H1 (cell line): ENCODE results near the gene ARHGAP24.

Source experiments
- CEBPB ChIP-seq: IDR thresholded peaks from 2 replicates; pipeline ENCODE4 v1.6.1; 2012; ENCODE audit warnings: low read depth, low read length
- EGR1 ChIP-seq: IDR thresholded peaks from 2 replicates; pipeline ENCODE4 v1.6.1; 2011; ENCODE audit warnings: low read depth, low read length, borderline replicate concordance
- MAX ChIP-seq: IDR thresholded peaks from 2 replicates; pipeline ENCODE4 v1.6.1; 2012; ENCODE audit warnings: inconsistent platforms
- SIN3A ChIP-seq, 2 experiments: IDR thresholded peaks in 1 of 2; conservative IDR thresholded peaks in 1 of 2; 2 replicates each; pipeline ENCODE4 v1.6.1; 2011 to 2012; ENCODE audit warnings: low read length in 2 of 2, improper control_type of control experiment in 1 of 2, low read depth in 1 of 2, mild to moderate bottlenecking in 1 of 2
- TF ChIP-seq, protein P1 (sequence below), 3 experiments: IDR thresholded peaks; 1 replicate in 2 of 3; 2 replicates in 1 of 3; pipeline versions ENCODE4 v1.5.1 to v1.6.1; 2011; ENCODE audit warnings: low read length in 3 of 3, mild to moderate bottlenecking in 3 of 3, inconsistent platforms in 2 of 3, low read depth in 1 of 3, moderate library complexity in 1 of 3; ENCODE audit not compliant: insufficient read depth in 1 of 3; ENCODE audit errors: control extremely low read depth in 1 of 3

GRCh38 chr4:85970535-85970934, 495.6 kb downstream of the ARHGAP24 start:
- TF ChIP-seq CEBPB (no peak), EGR1 (no peak), MAX (no peak), SIN3A (conservative IDR thresholded peaks at IDR 0.05 in 1 of 2, IDR thresholded peaks at IDR 0.05 in 1 of 2; ENCODE audit: low read depth in 1 of 2, low read length in 2 of 2) (no peak)
- TF ChIP-seq, protein P1, sequence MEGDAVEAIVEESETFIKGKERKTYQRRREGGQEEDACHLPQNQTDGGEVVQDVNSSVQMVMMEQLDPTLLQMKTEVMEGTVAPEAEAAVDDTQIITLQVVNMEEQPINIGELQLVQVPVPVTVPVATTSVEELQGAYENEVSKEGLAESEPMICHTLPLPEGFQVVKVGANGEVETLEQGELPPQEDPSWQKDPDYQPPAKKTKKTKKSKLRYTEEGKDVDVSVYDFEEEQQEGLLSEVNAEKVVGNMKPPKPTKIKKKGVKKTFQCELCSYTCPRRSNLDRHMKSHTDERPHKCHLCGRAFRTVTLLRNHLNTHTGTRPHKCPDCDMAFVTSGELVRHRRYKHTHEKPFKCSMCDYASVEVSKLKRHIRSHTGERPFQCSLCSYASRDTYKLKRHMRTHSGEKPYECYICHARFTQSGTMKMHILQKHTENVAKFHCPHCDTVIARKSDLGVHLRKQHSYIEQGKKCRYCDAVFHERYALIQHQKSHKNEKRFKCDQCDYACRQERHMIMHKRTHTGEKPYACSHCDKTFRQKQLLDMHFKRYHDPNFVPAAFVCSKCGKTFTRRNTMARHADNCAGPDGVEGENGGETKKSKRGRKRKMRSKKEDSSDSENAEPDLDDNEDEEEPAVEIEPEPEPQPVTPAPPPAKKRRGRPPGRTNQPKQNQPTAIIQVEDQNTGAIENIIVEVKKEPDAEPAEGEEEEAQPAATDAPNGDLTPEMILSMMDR (IDR thresholded peaks at IDR 0.05; ENCODE audit: control extremely low read depth in 1 of 3, insufficient read depth in 1 of 3, low read depth in 1 of 3, low read length in 3 of 3): no peak
